HG03066 (cell line): ENCODE results near the gene SMYD4.
A peak's percentile ranks its signal among the peaks of the same experiment; 100 is the strongest.
"Not testable (repeated sequence)": the region's sequence is repeated elsewhere in the genome, so short reads cannot be mapped to it uniquely, and the experiment has no call there.

Experiments used
- ATAC-seq: cut with Tn5 transposase; IDR thresholded peaks from one replicate; pipeline ENCODE4 v1.9.1; 2021; ENCODE audit warnings: low read depth; ENCODE audit not compliant: unreplicated experiment

Gene SMYD4, protein sequence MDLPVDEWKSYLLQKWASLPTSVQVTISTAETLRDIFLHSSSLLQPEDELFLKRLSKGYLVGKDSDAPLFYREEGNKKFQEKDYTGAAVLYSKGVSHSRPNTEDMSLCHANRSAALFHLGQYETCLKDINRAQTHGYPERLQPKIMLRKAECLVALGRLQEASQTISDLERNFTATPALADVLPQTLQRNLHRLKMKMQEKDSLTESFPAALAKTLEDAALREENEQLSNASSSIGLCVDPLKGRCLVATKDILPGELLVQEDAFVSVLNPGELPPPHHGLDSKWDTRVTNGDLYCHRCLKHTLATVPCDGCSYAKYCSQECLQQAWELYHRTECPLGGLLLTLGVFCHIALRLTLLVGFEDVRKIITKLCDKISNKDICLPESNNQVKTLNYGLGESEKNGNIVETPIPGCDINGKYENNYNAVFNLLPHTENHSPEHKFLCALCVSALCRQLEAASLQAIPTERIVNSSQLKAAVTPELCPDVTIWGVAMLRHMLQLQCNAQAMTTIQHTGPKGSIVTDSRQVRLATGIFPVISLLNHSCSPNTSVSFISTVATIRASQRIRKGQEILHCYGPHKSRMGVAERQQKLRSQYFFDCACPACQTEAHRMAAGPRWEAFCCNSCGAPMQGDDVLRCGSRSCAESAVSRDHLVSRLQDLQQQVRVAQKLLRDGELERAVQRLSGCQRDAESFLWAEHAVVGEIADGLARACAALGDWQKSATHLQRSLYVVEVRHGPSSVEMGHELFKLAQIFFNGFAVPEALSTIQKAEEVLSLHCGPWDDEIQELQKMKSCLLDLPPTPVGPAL

GRCh38 chr17:1829592-1830257 lies at the start of gene SMYD4, which contains the start of gene RPA1:
Gene SMYD4, minus strand, starts transcription at chr17:1829902. Its CDS starts 1,908 bp downstream, at chr17:1827994.
Gene RPA1, plus strand, starts transcription at chr17:1830005. Its CDS starts 89 bp downstream, at chr17:1830094.
- ATAC-seq = peak; percentile 82

- no peak for ATAC-seq
Measured at GRCh38 chr17:1878419-1879121, 48.9 kb upstream of the SMYD4 start.

- no peak for ATAC-seq
Measured at GRCh38 chr17:1875597-1875996, 45.9 kb upstream of the SMYD4 start.

DNA sequence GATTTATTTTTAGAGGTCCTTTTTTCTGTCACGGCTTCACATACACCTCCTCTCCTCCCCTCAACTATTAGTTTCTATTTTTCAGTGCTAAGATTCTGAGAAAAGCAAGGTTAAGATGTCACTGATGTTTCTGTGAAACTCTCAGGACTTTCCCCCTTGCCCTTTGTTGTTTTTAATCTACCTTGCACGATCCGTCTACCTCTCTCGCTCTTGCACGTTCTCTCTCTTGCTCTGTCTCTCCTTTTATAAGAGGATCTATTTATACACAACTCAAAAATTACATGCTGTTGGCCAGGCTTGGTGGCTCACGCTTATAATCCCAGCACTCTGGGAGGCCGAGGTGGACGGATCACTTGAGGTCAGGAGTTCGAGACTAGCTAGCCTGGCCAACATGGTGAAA lies 43.7 kb upstream of the SMYD4 start:
- ATAC-seq = no peak

DNA sequence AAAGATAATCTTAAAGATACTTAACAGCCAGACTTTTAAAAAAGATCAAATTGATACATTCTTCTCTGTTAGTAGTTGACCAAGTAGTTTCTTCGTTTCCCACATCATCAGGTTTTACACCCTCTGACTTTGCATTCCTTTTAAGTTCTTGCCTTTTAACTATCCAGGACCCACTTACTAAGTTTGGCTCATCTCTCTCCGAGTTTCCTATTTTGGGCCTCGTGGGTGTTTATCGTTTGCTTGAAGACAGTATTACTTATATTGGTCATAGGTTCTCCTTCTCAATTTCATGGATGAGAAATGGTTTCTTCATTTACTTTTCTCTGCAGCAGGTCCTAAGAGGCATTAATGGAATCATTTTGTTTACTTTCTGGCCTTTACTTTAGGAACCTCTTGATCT lies 43.3 kb upstream of the SMYD4 start:
- ATAC-seq = no peak

DNA sequence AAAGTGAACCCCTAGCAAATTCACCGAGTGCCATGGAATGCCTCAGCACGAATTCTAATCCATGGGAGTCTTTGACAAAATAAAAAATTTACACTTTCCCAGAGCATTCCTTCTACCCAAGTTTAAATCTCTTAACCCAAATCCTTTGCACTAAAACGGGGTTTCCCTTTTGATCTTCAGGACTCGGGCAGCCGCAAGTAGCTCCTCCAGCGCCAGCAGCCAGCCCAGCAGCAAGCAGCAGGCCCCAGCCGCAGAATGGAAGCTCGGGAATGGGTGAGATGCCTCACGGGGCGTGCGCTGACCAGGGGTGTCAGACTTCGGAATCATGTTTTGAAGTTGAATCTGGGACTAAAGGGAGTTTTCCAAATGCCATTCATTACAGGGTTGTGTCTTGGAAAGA lies 42.6 kb upstream of the SMYD4 start:
- no peak for ATAC-seq

- ATAC-seq = no peak
Measured at GRCh38 chr17:1871756-1872155, 42.1 kb upstream of the SMYD4 start.

DNA sequence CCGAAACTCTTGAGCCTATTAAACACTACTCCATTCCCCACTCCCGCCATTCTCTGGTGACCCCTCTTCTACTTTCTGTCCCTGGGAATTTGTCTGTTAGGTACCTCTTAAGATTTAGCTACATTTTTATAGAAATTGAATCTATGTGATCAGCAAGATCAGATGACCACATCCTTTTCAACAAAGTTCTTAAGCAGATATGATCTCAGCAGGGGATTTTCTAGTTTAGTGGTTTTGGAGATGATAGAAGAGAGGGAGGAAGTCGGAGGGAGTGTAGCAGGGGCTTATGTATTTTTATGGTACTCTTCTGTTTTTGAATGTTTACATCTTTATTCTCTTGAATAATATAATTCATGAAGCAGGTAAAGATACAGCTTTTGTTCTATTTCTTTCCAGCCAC lies 40.9 kb upstream of the SMYD4 start:
- ATAC-seq = no peak

DNA sequence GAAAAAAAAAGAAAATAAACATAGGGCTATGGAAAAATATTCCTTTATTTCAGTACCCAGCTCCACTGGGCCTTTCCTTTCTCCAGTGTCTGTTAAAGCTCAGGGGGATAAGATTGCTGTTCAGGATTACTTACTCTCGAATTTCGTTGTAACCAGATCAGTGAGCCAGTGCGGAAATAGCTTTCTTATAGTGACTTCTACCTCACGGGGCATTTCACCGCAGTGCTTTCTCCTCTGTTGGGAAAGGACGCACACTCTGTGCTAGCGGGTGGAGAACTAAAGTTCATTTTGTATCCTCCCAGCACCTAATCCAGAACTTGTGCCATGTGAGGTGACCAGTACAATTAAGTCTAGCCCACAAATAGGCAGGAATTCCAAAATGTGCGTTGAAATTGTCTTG lies 38.4 kb upstream of the SMYD4 start:
- ATAC-seq = no peak

GRCh38 chr17:1867307-1867706 lies 37.6 kb upstream of the SMYD4 start:
- no peak for ATAC-seq

DNA sequence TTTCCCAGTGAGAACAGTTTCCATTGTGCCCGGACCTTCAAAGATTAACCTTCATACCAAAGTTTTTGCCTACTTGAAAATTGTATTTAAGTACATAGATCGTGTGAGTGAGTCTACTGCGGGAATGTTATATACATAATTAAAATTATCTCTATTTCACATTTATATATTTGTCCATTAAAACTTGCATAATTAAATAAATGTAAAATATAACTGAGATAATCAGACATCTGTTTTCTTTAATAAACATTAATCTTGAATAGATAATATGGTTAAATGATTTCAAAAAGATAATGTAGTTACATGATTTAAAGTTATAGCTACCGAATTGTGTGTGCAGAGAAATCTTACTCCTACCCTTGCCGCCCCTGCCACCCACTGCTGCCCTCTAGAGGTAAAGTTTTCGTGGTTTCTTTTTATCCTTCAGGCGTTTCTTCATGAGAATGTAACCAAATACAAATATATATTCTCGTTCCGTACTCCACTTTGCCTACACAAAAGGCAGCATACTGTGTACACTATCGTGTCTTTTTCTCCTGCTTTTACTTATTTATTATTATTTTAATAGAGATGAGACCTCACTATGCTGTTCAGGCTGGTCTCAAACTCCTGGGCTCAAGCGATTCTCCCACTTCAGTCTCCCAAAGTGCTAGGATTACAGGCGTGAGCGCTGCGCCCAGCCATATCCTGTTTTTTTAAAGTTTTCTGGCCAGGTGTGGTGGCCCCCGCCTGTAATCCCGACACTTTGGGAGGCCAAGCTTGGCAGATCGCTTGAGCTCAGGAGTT lies 35.7 kb upstream of the SMYD4 start:
- no peak for ATAC-seq

DNA sequence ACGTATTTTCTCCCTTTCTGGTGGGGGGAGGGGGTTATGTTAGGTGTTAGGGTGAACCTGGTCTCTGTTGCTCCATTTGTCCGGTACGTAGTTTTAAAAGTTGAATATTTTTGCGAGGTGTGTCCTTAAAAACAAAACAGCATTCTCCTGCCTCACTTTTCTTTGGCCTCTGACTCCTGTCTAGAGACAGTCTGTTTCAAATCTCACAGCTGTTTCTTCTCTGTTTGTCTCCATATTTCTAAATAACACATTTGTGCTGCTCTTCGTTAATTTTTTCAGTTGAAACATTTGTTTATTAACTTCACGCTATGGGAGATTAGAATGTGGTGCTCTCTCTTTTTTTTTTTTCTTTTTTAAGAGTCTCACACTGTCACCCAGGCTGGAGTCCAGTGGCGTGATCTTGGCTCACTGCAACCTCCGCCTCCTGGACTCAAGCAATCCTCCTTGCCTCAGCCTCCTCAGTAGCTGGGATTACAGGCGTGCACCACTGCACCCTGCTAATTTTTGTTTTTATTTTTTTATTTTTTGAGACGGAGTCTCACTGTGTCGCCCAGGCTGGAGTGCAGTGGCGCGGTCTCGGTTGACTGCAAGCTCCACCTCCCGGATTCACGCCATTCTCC lies 31.8 kb upstream of the SMYD4 start:
- ATAC-seq = no peak

- no peak for ATAC-seq
Measured at GRCh38 chr17:1860978-1861377, 31.3 kb upstream of the SMYD4 start.

DNA sequence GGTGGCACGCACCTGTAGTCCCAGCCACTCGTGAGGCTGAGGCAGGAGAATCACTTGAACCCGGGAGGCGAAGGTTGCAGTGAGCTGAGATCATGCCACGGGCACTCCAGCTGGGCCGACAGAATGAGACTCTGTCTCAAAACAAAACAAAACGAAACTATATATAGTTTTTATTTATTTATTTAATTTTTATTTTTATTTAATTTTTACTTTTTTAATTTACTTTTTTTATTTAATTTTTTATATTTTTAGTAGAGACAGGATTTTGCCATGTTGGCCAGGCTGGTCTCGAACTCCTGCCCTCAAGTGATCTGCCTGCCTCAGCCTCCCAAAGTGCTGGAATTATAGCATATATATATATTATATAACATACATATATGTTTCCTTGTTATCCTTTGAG lies 26.8 kb upstream of the SMYD4 start:
- not testable (repeated sequence) for ATAC-seq

GRCh38 chr17:1853698-1854097 lies 24.0 kb upstream of the SMYD4 start:
- ATAC-seq = no peak

DNA sequence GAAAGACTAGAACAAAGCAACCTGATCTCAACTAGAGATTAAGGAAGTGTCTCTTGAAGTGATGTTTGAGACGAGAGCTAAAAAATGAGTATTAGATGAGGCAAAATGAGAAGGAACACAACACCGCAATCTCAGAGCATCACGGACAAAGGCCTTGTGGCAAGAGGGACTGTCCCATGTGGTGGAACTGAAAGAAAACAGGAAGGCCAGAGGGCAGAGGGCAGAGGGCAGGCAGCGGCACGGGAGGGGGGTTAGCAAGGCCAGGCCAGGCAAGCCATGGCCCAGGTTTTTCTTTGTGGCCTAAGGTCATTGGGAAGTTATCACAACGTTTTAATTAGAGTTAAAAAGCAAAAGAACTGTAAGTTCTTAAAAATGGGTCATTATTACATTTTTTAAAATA lies 22.6 kb upstream of the SMYD4 start:
- no peak for ATAC-seq

DNA sequence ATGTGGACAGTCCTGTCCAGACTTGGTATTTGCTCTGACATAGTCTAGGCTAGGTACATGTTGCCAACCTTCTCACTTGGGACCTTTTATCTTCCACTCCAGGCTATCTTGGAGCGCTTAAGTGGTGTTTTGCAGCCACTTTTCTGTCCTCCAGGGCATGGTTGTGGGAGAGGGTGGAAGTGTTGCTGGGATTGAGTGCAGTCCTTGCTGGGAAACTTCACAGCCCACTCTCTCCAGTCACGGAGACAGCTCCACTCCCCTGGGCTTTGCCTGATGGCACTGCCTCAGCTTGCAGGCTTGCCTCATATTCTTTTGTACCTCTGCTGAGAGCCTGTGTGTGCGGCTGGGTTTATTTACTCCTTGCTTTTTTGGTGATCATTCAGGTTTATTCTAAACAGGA lies 17.5 kb upstream of the SMYD4 start:
- ATAC-seq = no peak

GRCh38 chr17:1843947-1844346 lies 14.2 kb upstream of the SMYD4 start:
- ATAC-seq = no peak

DNA sequence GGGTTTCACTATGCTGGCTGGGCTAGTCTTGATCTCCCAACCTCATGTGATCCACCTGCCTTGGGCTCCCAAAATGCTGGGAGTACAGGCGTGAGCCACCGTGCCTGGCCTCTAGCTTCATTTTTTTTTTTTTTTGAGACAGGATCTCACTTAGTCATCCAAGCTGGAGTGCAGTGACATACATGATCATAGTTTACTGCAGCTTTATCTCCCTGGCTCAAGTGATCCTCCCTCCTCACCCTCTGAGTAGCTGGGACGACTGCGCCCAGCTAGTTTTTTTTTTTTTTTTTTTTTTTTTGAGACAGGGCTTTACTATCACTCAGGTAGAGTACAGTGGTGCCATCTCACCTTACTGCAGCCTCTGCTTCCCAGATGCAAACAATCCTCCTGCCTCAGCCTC lies 9.8 kb upstream of the SMYD4 start:
- no peak for ATAC-seq
